GM19025 (cell line): Measurements from ENCODE around the gene AMD1.

Experiments used
- ATAC-seq: cut with Tn5 transposase; IDR thresholded peaks from one replicate; pipeline ENCODE4 v1.9.1; 2021; ENCODE audit warnings: mild to moderate bottlenecking, low read depth, moderate library complexity; ENCODE audit not compliant: unreplicated experiment

The AMD1 gene

DNA sequence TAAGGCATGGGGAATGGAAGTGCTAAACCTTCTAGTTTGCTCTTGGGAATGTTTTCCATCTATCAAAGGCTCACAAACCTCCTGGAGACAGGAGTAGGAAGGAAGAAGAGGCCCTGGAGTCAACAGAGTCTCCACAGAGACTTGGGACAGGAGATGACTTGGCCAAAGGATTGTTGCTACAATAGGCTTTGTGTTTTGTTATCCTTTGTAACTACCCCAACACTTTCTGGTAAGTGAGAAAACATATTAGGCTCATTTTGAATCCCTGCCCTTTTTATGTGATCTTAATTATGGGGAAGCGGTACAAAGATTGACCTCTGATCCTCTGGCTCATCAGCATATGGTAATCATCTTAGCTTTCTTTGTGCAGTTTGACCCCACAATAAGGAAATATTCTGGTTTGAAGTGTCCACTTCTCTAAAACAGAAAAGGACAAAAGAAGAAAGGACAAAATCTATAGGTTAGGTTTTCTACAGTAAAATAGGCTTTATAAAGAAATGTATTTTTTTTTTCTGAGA lies 59.9 kb downstream of the AMD1 start:
- ATAC-seq, result no peak

GRCh38 chr6:110935171-110935570 lies 60.6 kb downstream of the AMD1 start:
- no peak for ATAC-seq

GRCh38 chr6:110938171-110938570 lies 63.6 kb downstream of the AMD1 start:
- ATAC-seq, result no peak

DNA sequence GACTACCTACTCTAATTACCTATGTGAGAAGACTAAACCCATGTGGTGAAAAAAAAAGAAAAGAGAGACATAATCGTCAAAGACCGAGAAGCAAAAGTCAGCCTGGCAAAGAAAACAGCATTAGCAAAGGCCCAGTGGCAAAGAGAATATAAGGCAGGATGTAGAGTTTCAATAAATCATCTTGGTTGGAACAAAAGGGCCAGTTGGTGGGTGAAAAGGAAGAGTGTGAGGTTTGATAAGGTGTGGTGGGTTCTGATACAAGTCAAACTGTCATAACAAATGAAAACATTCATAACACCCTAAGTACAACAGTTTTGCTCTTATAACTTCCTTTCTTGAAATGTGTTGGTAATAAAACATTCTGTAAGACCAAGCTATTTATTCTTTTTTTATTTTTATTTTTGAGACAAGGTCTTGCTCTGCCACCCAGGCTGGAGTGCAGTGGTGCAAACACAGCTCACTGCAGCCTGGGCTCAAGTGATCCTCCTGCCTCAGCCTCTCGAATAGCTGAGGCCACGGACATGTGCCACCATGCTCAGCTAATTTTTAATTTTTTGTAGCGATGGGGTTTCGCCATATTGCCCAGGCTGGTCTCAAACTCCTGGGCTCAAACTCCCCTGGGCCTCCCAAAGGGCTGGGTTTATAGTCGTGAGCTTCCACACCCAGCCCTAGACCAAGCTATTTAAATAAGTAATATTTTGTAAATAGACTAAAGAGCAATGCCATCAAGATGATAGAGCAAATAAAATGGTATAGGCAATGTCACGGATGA lies 65.0 kb downstream of the AMD1 start:
- no peak for ATAC-seq

- peak; percentile 99 for ATAC-seq
Measured at GRCh38 chr6:110944681-110945151, 70.1 kb downstream of the AMD1 start.
